ENCODE measurements around the gene PRICKLE3.

DNA sequence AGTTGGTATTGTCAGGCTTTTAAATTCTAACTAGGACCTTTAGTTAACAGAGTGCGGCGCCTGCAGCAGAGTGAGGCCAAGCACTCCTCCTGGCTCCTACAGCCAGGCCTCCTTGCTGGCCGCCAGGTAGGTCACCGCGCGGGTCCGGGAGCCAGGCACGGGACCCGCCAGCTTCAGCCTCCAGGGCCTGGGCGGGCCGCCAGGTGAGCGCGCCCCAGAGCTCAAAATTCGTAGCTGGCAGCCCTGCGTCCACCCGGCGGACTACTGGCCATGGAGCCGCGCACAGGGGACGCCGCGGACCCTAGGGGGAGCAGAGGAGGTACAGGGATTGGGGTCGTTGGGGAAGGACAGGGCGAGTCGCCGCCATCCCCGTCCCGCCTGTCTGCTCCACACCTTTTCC, 23.6 kb downstream of the PRICKLE3 start, which contains the start of gene MAGIX:
- TF ChIP-seq CTCF (conservative IDR thresholded peaks at IDR 0.05; ENCODE audit: low read length) (no peak), EZH2phosphoT487 (IDR thresholded peaks at IDR 0.05; ENCODE audit: borderline replicate concordance) (no peak)
